Adrenal gland (tissue), 5 donors: ENCODE results near the gene PAEP.

Source experiments
- POLR2A ChIP-seq, 2 donors: fragments of 450-650 bp; IDR thresholded peaks; one replicate each; pipeline ENCODE4 v1.6.1; 2017; ENCODE audit warnings: antibody characterized with exemption in 2 of 2, mild to moderate bottlenecking in 2 of 2, moderate library complexity in 1 of 2
- TF ChIP-seq, protein P1 (sequence below), 6 experiments: fragments of 450-650 bp in 4 of 6; fragments of 200-600 bp in 2 of 6; sonication (generic) in 1 of 6; IDR thresholded peaks; 1 replicate in 5 of 6; 2 replicates in 1 of 6; pipeline versions ENCODE4 v1.5.1 to v1.8.0; 2016 to 2021; ENCODE audit warnings: antibody characterized with exemption in 6 of 6, mild to moderate bottlenecking in 2 of 6, moderate library complexity in 1 of 6
- donor health status: DM: no; HTN: no; CAD: no.

DNA sequence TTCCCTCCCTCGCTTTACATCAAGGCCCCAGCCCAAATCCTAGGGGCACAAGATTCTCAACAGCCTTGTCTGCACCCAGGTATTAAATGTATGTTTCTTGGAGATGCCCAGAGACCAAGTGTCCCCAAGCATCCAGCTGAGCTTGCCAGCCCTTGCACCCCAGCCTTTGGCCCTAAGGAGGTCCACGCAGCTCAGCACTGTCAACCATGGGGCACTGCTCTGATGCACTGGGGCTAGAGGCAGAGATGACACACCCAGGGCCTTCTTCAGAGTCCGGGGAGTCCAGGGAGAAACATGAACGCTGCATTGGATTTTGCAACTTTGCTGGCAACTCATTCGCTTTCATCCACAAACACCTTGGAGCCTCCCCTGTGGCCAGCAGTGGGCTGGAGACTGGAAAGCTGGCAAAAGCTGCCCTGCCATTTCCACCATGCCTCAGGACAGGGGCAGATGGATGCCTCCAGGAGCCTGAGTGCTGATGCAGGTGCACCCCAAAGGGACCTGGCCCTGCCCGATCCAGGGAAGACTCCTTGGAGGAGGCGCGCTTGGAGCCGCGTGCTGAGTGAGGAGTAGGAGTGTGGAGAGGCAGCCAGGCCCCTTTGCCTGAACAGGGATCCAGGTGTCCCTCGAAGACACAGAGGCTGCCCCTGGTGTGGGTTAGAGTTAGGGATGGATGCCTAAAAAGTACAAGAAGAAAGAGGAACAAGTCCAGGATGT, 19.3 kb downstream of the PAEP start:
- TF ChIP-seq, protein P1, sequence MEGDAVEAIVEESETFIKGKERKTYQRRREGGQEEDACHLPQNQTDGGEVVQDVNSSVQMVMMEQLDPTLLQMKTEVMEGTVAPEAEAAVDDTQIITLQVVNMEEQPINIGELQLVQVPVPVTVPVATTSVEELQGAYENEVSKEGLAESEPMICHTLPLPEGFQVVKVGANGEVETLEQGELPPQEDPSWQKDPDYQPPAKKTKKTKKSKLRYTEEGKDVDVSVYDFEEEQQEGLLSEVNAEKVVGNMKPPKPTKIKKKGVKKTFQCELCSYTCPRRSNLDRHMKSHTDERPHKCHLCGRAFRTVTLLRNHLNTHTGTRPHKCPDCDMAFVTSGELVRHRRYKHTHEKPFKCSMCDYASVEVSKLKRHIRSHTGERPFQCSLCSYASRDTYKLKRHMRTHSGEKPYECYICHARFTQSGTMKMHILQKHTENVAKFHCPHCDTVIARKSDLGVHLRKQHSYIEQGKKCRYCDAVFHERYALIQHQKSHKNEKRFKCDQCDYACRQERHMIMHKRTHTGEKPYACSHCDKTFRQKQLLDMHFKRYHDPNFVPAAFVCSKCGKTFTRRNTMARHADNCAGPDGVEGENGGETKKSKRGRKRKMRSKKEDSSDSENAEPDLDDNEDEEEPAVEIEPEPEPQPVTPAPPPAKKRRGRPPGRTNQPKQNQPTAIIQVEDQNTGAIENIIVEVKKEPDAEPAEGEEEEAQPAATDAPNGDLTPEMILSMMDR (IDR thresholded peaks at IDR 0.05) = no peak
- TF ChIP-seq POLR2A (IDR thresholded peaks at IDR 0.05) = no peak
